ENCODE measurements around the gene BTBD9. TPM values are rescaled to one million over a fixed set of nuclear protein-coding genes. Genes with fewer than 3 reads are reported as not detected.
"Not testable (repeated sequence)": the region's sequence is repeated elsewhere in the genome, so short reads cannot be mapped to it uniquely, and the experiment has no call there.

BTBD9 gene
- total RNA-seq, 2 donors from 2014 or later: 26.1 to 31.3 TPM

DNA sequence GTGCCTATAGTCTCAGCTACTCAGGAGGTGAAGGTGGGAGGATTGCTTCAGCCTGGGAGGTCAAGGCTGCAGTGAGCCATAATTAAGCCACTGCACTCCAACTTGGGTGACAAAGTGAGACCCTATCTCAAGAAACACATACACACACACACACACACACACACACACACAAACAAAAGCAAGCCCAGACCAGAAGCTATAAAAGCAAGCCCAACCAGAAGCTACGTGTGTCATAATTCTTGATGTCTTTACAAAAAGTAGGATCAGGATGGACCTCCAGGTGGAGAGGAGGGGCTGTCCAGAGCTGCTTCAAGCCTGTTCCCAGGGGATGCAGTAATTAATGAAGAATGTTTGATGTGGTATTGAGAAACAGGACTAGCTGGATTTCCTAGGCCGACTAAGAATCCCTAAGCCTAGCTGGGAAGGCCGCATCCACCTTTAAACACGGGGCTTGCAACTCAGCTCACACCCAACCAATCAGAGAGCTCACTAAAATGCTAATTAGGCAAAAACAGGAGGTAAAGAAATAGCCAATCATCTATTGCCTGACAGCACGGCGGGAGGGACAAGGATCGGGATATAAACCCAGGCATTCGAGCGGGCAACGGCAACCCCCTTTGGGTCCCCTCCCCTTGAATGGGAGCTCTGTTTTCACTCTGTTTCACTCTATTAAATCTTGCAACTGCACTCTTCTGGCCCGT is 213.8 kb downstream of the BTBD9 start:
- ATAC-seq; intact Hi-C loops (cut with DNase I, micrococcal nuclease); DNase-seq: not testable (repeated sequence)

DNA sequence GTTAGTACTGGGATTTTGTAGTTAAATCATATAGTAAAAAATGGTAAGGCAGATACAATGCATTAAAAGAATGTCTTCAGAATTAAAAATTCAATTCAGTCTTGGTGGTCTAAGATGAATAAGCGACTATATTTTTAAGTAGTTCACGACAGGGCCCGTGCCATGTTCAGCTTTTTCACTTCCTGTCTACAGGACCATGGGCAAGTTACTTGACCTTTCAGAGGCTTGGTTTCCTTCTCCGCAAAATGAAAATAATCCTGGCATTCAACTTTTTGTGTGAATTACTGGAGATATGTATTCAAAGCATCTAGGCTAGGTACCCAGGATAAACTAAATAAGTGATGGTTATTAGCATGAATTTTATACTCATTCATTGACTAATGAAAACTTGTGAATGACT is 216.0 kb downstream of the BTBD9 start:
- DNase-seq: no peak
- intact Hi-C loops (cut with DNase I, micrococcal nuclease): no loop called here
- ATAC-seq: no peak

DNA sequence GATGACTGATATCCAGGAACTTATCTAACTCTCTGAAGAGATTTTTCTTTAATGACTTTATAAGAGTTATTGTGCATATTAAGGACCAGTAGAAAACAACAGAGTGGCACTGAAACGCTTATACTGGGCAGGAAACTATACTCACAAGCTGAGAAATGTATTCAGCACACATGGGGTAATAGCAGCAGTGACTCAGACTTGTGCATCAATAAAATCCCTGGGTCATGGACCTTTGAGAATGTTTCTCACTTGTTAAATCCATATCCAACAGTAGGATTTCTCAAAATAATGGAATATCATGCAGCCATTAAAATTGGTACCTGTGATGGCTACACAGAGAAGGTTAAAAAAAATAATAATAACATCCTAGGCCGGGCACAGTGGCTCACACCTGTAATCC is 219.5 kb downstream of the BTBD9 start:
- ATAC-seq: peak; percentile 37
- intact Hi-C loops (cut with DNase I, micrococcal nuclease): no loop called here

GRCh38 chr6:38417521-38417920 is 222.2 kb downstream of the BTBD9 start:
- intact Hi-C loops (cut with DNase I, micrococcal nuclease): no loop called here
- DNase-seq: no peak
- ATAC-seq: no peak

More for the DNA sequence above, 219.5 kb downstream of the BTBD9 start:
- DNase-seq: no peak

GRCh38 chr6:38415231-38416005 is 224.3 kb downstream of the BTBD9 start:
- ATAC-seq: no peak
- intact Hi-C loops (cut with DNase I, micrococcal nuclease): no loop called here

GRCh38 chr6:38413102-38413800 is 226.5 kb downstream of the BTBD9 start:
- no peak for DNase-seq
- intact Hi-C loops (cut with DNase I, micrococcal nuclease): no loop called here

More at GRCh38 chr6:38415231-38416005, 224.3 kb downstream of the BTBD9 start:
- DNase-seq: no peak

DNA sequence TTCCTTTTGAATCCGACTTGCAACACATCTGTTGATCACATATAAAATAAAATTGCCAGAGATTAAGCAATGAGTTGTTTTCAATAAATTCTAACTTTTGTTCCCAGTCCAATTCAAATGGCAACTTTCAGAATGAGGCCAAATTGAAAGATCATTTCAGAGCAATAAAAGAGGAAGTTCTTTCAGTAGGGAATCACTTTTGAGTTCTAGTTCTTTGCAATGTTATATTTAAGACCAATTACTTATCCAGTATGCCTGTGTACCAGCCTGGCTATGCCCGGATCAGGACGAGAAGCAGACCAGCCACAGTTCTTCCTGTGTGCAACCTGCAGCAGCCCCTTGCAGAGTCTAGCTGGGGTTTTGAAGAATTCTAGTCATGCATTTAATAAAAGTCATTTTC is 232.5 kb downstream of the BTBD9 start:
- DNase-seq (no peak), ATAC-seq (no peak)
- intact Hi-C loops (cut with DNase I, micrococcal nuclease): no loop called here

More at GRCh38 chr6:38413102-38413800, 226.5 kb downstream of the BTBD9 start:
- ATAC-seq: no peak

GRCh38 chr6:38406096-38406495 is 233.6 kb downstream of the BTBD9 start:
- DNase-seq: no peak
- intact Hi-C loops (cut with DNase I, micrococcal nuclease): no loop called here
- ATAC-seq: no peak

- ATAC-seq: peak; percentile 95
- DNase-seq: no peak
- intact Hi-C loops (cut with DNase I, micrococcal nuclease): no loop called here
Measured at GRCh38 chr6:38404900-38405556, 234.7 kb downstream of the BTBD9 start.

GRCh38 chr6:38404355-38404754 is 235.4 kb downstream of the BTBD9 start:
- DNase-seq: no peak
- peak; percentile 41 for ATAC-seq
- intact Hi-C loops (cut with DNase I, micrococcal nuclease): no loop called here

GRCh38 chr6:38403548-38403947 is 236.2 kb downstream of the BTBD9 start:
- no peak for DNase-seq
- intact Hi-C loops (cut with DNase I, micrococcal nuclease): no loop called here
- ATAC-seq: no peak

DNA sequence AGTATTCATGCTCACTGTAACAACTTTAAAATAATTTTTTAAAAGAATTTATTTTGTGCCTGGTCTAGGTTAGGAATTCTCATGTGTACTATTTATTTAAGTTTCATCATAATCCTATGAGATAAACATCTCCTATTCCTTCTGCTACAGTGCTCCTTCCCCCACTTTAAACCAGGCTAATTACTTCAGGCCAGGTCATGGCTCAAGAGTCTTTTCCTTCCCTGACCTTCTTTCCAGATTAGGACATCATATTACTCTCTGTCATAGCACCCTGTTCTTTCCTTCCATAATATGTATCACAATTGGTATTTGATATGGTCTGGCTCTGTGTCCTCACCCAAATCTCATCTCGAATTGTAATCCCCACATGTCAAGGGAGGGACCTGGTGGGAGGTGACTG is 239.0 kb downstream of the BTBD9 start:
- DNase-seq (no peak), ATAC-seq (no peak)
- intact Hi-C loops (cut with DNase I, micrococcal nuclease): no loop called here

- ATAC-seq (no peak), DNase-seq (no peak)
- intact Hi-C loops (cut with DNase I, micrococcal nuclease): no loop called here
Measured at GRCh38 chr6:38400101-38400500, 239.6 kb downstream of the BTBD9 start.

DNA sequence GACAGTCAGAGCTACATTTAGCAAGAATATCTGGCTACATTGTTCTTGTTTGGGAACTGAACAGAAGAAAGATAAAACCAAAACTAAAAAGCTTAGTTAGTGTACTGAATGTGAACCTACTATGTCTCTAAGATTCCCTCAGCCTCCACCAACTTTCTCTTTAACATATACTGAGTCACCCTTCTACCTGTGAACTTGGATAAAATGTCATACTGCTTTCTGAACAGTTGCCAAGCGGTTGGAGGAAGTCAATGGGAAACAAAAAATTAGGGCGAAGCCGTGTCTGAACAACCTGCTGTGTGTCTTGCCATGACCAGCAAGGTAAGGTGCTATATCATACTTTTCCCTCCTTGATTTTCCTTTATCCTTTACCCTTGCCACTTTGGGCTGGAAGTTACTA is 243.5 kb downstream of the BTBD9 start:
- intact Hi-C loops (cut with DNase I, micrococcal nuclease): no loop called here
- DNase-seq (no peak), ATAC-seq (no peak)

DNA sequence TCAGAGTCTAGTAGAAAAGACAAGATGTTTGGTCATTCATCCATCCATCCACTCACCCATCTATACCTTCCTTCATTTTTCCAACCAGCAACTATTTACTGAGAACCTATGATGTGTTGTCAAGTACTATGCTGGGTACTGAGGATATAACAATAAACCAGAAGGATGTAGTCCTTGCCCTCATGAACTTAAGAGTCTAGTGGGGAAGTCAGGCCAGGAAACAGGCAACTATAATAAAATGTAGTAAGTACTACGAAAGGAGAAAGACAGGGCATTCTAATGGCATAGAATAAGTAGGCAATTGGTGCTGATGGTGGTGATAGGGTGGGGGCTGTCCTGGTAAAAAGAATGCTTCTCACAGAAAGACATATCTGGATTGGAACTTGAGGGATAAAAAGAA is 245.7 kb downstream of the BTBD9 start:
- intact Hi-C loops (cut with DNase I, micrococcal nuclease): no loop called here
- no peak for ATAC-seq
- DNase-seq: no peak

- DNase-seq (no peak), ATAC-seq (no peak)
- intact Hi-C loops (cut with DNase I, micrococcal nuclease): no loop called here
Measured at GRCh38 chr6:38391626-38392579, 247.8 kb downstream of the BTBD9 start.

DNA sequence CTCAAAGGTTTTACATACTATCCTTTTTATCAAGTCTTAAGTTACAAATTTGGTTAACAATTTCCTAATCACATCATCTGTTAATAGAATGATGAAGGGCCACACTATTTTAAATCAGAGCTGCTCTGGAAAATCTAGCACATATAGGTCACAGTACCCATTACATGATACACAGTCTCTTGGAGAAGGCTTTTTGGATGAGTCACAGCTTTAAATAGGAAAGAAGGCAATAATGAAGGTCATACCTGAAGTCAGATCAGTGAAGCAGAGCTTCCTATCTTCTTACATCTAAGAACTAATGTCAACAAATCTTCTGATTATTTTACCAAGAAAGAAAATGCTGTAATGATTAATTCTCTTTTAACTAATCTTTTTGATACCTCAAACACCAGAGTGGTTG is 248.5 kb downstream of the BTBD9 start:
- intact Hi-C loops (cut with DNase I, micrococcal nuclease): no loop called here
- DNase-seq (no peak), ATAC-seq (no peak)

DNA sequence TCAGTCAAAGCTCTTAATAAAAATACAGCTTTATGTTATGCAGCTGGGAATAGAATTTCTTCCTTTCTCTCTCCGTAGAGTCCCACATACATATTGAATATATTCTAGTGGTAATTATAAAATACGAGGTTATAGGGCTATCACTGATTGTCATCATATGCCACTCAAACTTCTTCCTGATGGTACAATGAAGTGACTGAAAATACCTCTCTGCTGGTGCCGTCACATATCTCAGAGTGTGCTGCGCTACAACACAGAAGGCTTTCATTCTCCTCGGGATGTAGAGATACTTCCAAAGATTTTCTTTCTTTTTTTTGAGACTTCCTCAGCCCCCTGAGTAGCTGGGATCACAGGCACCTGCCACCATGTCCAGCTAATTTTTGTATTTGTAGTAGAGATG is 249.9 kb downstream of the BTBD9 start:
- intact Hi-C loops (cut with DNase I, micrococcal nuclease): no loop called here
- ATAC-seq: no peak

More for the DNA sequence above, 249.9 kb downstream of the BTBD9 start:
- DNase-seq: no peak

All from left colon (tissue), 2 donors.